GM20000 (cell line): ENCODE results near the gene OR8D1.

Source experiments
- DNase-seq: peaks from one replicate; pipeline ENCODE4 v3.0.0; 2012; ENCODE audit warnings: low spot score
- CTCF ChIP-seq: IDR thresholded peaks from 2 replicates; pipeline ENCODE4 v1.5.1; 2012; ENCODE audit warnings: mild to moderate bottlenecking, control low read depth; ENCODE audit errors: extremely low read depth, missing control alignments

Gene OR8D1

DNA sequence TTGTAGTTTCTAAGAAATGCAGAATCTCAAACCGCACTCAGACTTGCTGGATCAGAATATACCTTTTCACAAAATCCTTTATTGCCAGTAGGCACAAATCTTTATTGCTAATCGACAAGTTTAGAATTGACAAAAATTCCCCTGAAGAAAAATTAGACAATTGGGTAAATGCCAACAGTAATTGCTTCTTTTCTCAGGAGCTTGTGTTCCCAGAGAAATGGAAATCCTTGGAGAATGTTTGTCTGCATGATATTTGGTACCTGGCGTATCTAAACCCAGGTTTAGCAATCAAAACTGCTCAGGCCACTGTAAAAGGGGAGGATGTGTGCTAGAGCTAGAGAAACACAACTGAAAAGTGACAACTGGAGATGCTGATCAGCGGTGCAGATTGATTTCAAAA is 57.7 kb downstream of the OR8D1 start, which contains the start of gene OR8G5:
Gene OR8G5 (plus strand): TSS at position 301 of the 400 bp plus-strand sequence. CDS start 8,556 bp downstream, outside the sequence.
- TF ChIP-seq CTCF, result no peak
- DNase-seq, result no peak
